ENCODE results near the gene SCNN1G. TPM values are rescaled to one million over a fixed set of nuclear protein-coding genes. Genes with fewer than 3 reads are reported as not detected.

Gene SCNN1G
- total and polyA plus RNA-seq, 2 donors (not counting 1 experiment from before 2014, with no cell fraction given): not detected

DNA sequence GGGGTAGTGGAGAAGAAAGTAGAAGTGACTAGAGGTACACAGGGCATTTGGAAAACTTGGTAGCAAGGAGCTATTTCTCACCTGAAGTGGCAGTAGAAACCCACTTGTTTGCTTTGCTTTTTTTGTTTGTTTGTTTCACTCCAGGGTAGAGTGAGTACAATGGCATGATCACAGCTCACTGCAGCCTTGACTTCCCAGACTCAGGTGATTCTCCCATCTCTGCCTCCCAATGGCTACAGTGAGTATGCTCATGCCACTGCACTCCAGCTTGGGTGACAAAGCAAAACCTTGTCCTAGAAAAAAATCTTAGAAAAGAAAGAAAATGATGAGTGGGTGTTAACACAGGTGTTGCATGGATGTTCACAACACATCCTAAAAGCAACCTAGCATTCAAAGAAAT, 40.4 kb downstream of the SCNN1G start:
- no peak overlapping the region for H2AFZ ChIP-seq (ENCODE audit: low read length)
- no peak overlapping the region for H3K4me3 ChIP-seq (replicated peaks in 1 of 4; ENCODE audit: control extremely low read depth in 1 of 4, insufficient read depth in 1 of 4, low read depth in 3 of 4, low read length in 4 of 4)
- peaks cover 2% of the 10 kb centered on the region for H3K27me3 ChIP-seq (ENCODE audit: control insufficient read depth, insufficient read depth, low read length)
- H3K27ac ChIP-seq (ENCODE audit: insufficient read depth, low read length): no peak overlapping the region
- H3K9me3 ChIP-seq (ENCODE audit: control insufficient read depth, insufficient read depth, low read depth, low read length): no peaks in the 10 kb centered on the region
- no peak overlapping the region for H3K4me2 ChIP-seq (ENCODE audit: extremely low read depth, insufficient read depth, low read length)
- no peaks in the 10 kb centered on the region for H3K36me3 ChIP-seq (ENCODE audit: control insufficient read depth, insufficient read depth, low read length)
- DNase-seq (ENCODE audit: low read depth in 2 of 2): no peak
- H3K9ac ChIP-seq (ENCODE audit: insufficient read depth, low read length): no peak overlapping the region
- no peaks in the 10 kb centered on the region for H3K4me1 ChIP-seq (ENCODE audit: control insufficient read depth, extremely low read depth, insufficient read depth, low read length)
- no peaks in the 10 kb centered on the region for H3K79me2 ChIP-seq (ENCODE audit: control insufficient read depth, insufficient read depth, low read length)
- TF ChIP-seq, protein P1, sequence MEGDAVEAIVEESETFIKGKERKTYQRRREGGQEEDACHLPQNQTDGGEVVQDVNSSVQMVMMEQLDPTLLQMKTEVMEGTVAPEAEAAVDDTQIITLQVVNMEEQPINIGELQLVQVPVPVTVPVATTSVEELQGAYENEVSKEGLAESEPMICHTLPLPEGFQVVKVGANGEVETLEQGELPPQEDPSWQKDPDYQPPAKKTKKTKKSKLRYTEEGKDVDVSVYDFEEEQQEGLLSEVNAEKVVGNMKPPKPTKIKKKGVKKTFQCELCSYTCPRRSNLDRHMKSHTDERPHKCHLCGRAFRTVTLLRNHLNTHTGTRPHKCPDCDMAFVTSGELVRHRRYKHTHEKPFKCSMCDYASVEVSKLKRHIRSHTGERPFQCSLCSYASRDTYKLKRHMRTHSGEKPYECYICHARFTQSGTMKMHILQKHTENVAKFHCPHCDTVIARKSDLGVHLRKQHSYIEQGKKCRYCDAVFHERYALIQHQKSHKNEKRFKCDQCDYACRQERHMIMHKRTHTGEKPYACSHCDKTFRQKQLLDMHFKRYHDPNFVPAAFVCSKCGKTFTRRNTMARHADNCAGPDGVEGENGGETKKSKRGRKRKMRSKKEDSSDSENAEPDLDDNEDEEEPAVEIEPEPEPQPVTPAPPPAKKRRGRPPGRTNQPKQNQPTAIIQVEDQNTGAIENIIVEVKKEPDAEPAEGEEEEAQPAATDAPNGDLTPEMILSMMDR (conservative IDR thresholded peaks at IDR 0.05 in 1 of 2, IDR thresholded peaks at IDR 0.05 in 1 of 2; ENCODE audit: low read depth in 1 of 2, low read length in 2 of 2): no peak
- TF ChIP-seq EZH2 (IDR thresholded peaks at IDR 0.05; ENCODE audit: low read length, missing control alignments): no peak
- no peaks in the 10 kb centered on the region for H4K20me1 ChIP-seq (ENCODE audit: control insufficient read depth, extremely low read depth, insufficient read depth, low read length)

DNA sequence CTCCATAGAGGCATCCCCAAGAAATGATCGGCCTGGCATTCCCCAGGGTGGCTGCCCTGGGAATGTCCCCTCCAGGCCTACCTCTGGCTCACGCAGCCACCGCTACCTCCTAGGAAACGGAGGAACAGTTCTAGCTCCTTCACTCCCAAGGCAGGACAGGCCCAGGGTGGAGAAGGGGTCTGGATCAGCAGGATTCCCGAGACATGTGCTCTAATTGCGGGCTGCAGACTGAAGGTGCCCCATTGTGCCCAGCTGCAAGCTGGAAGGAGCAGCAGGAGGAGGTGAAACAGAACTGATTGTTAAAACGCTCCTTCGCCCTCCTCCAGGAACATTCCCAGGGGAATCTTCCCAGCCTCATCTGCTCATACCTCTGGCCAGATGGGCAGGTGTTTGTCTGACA, 40.8 kb downstream of the SCNN1G start:
- DNase-seq (ENCODE audit: low read depth in 2 of 2): no peak
- Histone ChIP-seq H3K27me3 (ENCODE audit: control insufficient read depth, insufficient read depth, low read length) (peaks cover 2% of the 10 kb centered on the region), H4K20me1 (ENCODE audit: control insufficient read depth, extremely low read depth, insufficient read depth, low read length) (no peaks in the 10 kb centered on the region), H3K4me3 (replicated peaks in 1 of 4; ENCODE audit: control extremely low read depth in 1 of 4, insufficient read depth in 1 of 4, low read depth in 3 of 4, low read length in 4 of 4) (no peak overlapping the region), H3K27ac (ENCODE audit: insufficient read depth, low read length) (no peak overlapping the region), H3K4me1 (ENCODE audit: control insufficient read depth, extremely low read depth, insufficient read depth, low read length) (no peaks in the 10 kb centered on the region), H3K79me2 (ENCODE audit: control insufficient read depth, insufficient read depth, low read length) (no peaks in the 10 kb centered on the region), H3K9me3 (ENCODE audit: control insufficient read depth, insufficient read depth, low read depth, low read length) (no peaks in the 10 kb centered on the region), H3K9ac (ENCODE audit: insufficient read depth, low read length) (no peak overlapping the region), H2AFZ (ENCODE audit: low read length) (no peak overlapping the region), H3K4me2 (ENCODE audit: extremely low read depth, insufficient read depth, low read length) (no peak overlapping the region), H3K36me3 (ENCODE audit: control insufficient read depth, insufficient read depth, low read length) (no peaks in the 10 kb centered on the region)
- TF ChIP-seq, protein P1 (conservative IDR thresholded peaks at IDR 0.05 in 1 of 2, IDR thresholded peaks at IDR 0.05 in 1 of 2; ENCODE audit: low read depth in 1 of 2, low read length in 2 of 2): no peak
- no peak for TF ChIP-seq EZH2 (IDR thresholded peaks at IDR 0.05; ENCODE audit: low read length, missing control alignments)

DNA sequence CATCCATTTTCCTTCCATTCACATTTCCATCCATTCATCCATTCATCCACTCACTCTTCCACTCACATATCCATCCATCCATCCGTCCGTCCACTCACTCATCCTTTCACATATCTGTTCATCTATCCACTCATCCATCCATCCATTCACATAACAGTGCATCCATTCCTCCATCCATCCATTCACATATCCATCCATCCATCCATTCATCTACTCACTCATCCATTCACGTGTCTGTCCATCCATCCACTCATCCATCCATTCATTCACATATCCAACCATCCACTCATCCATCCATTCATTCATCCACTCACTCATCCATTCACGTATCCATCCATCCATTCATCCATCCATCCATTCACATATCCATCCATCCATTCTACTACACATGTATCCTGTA, 42.6 kb downstream of the SCNN1G start:
- Histone ChIP-seq H3K4me2 (ENCODE audit: extremely low read depth, insufficient read depth, low read length) (no peak overlapping the region), H2AFZ (ENCODE audit: low read length) (no peak overlapping the region), H3K9ac (ENCODE audit: insufficient read depth, low read length) (no peak overlapping the region), H3K36me3 (ENCODE audit: control insufficient read depth, insufficient read depth, low read length) (no peaks in the 10 kb centered on the region), H3K27me3 (ENCODE audit: control insufficient read depth, insufficient read depth, low read length) (peaks cover 2% of the 10 kb centered on the region), H3K27ac (ENCODE audit: insufficient read depth, low read length) (no peak overlapping the region), H3K4me1 (ENCODE audit: control insufficient read depth, extremely low read depth, insufficient read depth, low read length) (no peaks in the 10 kb centered on the region), H3K9me3 (ENCODE audit: control insufficient read depth, insufficient read depth, low read depth, low read length) (no peaks in the 10 kb centered on the region), H4K20me1 (ENCODE audit: control insufficient read depth, extremely low read depth, insufficient read depth, low read length) (no peaks in the 10 kb centered on the region), H3K4me3 (replicated peaks in 1 of 4; ENCODE audit: control extremely low read depth in 1 of 4, insufficient read depth in 1 of 4, low read depth in 3 of 4, low read length in 4 of 4) (no peak overlapping the region), H3K79me2 (ENCODE audit: control insufficient read depth, insufficient read depth, low read length) (no peaks in the 10 kb centered on the region)
- no peak for DNase-seq (ENCODE audit: low read depth in 2 of 2)
- TF ChIP-seq, protein P1 (conservative IDR thresholded peaks at IDR 0.05 in 1 of 2, IDR thresholded peaks at IDR 0.05 in 1 of 2; ENCODE audit: low read depth in 1 of 2, low read length in 2 of 2): no peak
- no peak for TF ChIP-seq EZH2 (IDR thresholded peaks at IDR 0.05; ENCODE audit: low read length, missing control alignments)

Data from fibroblast of lung (primary cell).